T-helper 1 cell treated with Interleukin-12 subunit alpha and Interleukin-12 subunit beta and Interleukin-4 antibody, amounts not matched to agents 30 μg/mL and 1 μg/mL, for 36 hours (primary cell): ENCODE results near the gene TMEM119.
"Not testable (repeated sequence)": the region's sequence is repeated elsewhere in the genome, so short reads cannot be mapped to it uniquely, and the experiment has no call there.

Experiments used
- H3K27ac Mint-ChIP-seq: one replicate; pipeline ENCODE4 v1.8.0; 2021; ENCODE audit warnings: mild to moderate bottlenecking, mixed read lengths
- H3K27me3 Mint-ChIP-seq: one replicate; pipeline ENCODE4 v1.8.0; 2021; ENCODE audit warnings: low read depth, mixed read lengths
- H3K36me3 Mint-ChIP-seq: one replicate; pipeline ENCODE4 v1.8.0; 2021; ENCODE audit warnings: low read depth, mixed read lengths
- H3K4me1 Mint-ChIP-seq: one replicate; pipeline ENCODE4 v1.8.0; 2021; ENCODE audit warnings: low read depth, mixed read lengths
- H3K4me3 Mint-ChIP-seq: one replicate; pipeline ENCODE4 v1.8.0; 2021; ENCODE audit warnings: mild to moderate bottlenecking, moderate library complexity, mixed read lengths
- H3K9me3 Mint-ChIP-seq: one replicate; pipeline ENCODE4 v1.8.0; 2021; ENCODE audit warnings: mixed read lengths

TMEM119 gene

GRCh38 chr12:108638141-108638827 is 40.4 kb upstream of the TMEM119 start:
- Mint-ChIP-seq H3K27me3 (no peaks in the 10 kb centered on the region), H3K4me3 (no peak overlapping the region), H3K36me3 (peaks cover 16% of the 10 kb centered on the region), H3K27ac (no peak overlapping the region), H3K4me1 (peaks cover 53% of the 10 kb centered on the region), H3K9me3 (no peaks in the 10 kb centered on the region)

- H3K27me3 Mint-ChIP-seq, result no peaks in the 10 kb centered on the region
- peaks cover 21% of the 10 kb centered on the region for H3K36me3 Mint-ChIP-seq
- H3K27ac Mint-ChIP-seq, result no peak overlapping the region
- no peak overlapping the region for H3K4me3 Mint-ChIP-seq
- no peaks in the 10 kb centered on the region for H3K9me3 Mint-ChIP-seq
- H3K4me1 Mint-ChIP-seq, result peaks cover 53% of the 10 kb centered on the region
Measured at GRCh38 chr12:108637222-108637971, 39.5 kb upstream of the TMEM119 start.

- peak overlapping the region; percentile 100 for H3K27ac Mint-ChIP-seq
- peaks cover 27% of the 10 kb centered on the region for H3K36me3 Mint-ChIP-seq
- no peaks in the 10 kb centered on the region for H3K9me3 Mint-ChIP-seq
- H3K4me1 Mint-ChIP-seq, result peaks cover 56% of the 10 kb centered on the region
- H3K4me3 Mint-ChIP-seq, result peak overlapping the region; percentile 100
- H3K27me3 Mint-ChIP-seq, result no peaks in the 10 kb centered on the region
Measured at GRCh38 chr12:108635997-108636808, 38.3 kb upstream of the TMEM119 start.

- H3K36me3 Mint-ChIP-seq, result peaks cover 30% of the 10 kb centered on the region
- peaks cover 58% of the 10 kb centered on the region for H3K4me1 Mint-ChIP-seq
- H3K27ac Mint-ChIP-seq, result peak overlapping the region; percentile 100
- peak overlapping the region; percentile 100 for H3K4me3 Mint-ChIP-seq
- no peaks in the 10 kb centered on the region for H3K27me3 Mint-ChIP-seq
- no peaks in the 10 kb centered on the region for H3K9me3 Mint-ChIP-seq
Measured at GRCh38 chr12:108635201-108635996, 37.5 kb upstream of the TMEM119 start.

GRCh38 chr12:108634341-108634751 is 36.5 kb upstream of the TMEM119 start:
- Mint-ChIP-seq H3K36me3 (peaks cover 35% of the 10 kb centered on the region), H3K4me1 (peaks cover 61% of the 10 kb centered on the region), H3K4me3 (peak overlapping the region; percentile 100), H3K27ac (peak overlapping the region; percentile 100), H3K27me3 (no peaks in the 10 kb centered on the region), H3K9me3 (no peaks in the 10 kb centered on the region)

- Mint-ChIP-seq H3K27me3 (no peaks in the 10 kb centered on the region), H3K9me3 (no peaks in the 10 kb centered on the region), H3K4me1 (peaks cover 59% of the 10 kb centered on the region), H3K4me3 (peak within 1 kb of the TSS; percentile 100), H3K27ac (peak within 1 kb of the TSS; percentile 100), H3K36me3 (peaks cover 33% of the 10 kb centered on the region)
Measured at GRCh38 chr12:108633534-108634248, 35.8 kb upstream of the TMEM119 start, which contains the start of gene SELPLG. Gene SELPLG, minus strand, starts transcription at chr12:108633894. Its CDS starts 9,587 bp downstream, at chr12:108624307.

GRCh38 chr12:108633081-108633533 is 35.2 kb upstream of the TMEM119 start:
- Mint-ChIP-seq H3K36me3 (peaks cover 39% of the 10 kb centered on the region), H3K4me3 (peak overlapping the region; percentile 100), H3K9me3 (no peaks in the 10 kb centered on the region), H3K27ac (peak overlapping the region; percentile 100), H3K4me1 (peaks cover 62% of the 10 kb centered on the region), H3K27me3 (no peaks in the 10 kb centered on the region)

- peak overlapping the region; percentile 100 for H3K4me3 Mint-ChIP-seq
- peaks cover 43% of the 10 kb centered on the region for H3K36me3 Mint-ChIP-seq
- H3K4me1 Mint-ChIP-seq, result peaks cover 56% of the 10 kb centered on the region
- peak overlapping the region; percentile 100 for H3K27ac Mint-ChIP-seq
- not testable (repeated sequence) for H3K9me3 Mint-ChIP-seq, H3K27me3 Mint-ChIP-seq
Measured at GRCh38 chr12:108631261-108631660, 33.4 kb upstream of the TMEM119 start.

GRCh38 chr12:108630481-108631207 is 32.8 kb upstream of the TMEM119 start:
- Mint-ChIP-seq H3K4me3 (peak overlapping the region; percentile 100), H3K9me3 (no peaks in the 10 kb centered on the region), H3K27me3 (no peaks in the 10 kb centered on the region), H3K27ac (peak overlapping the region; percentile 100), H3K36me3 (peaks cover 49% of the 10 kb centered on the region), H3K4me1 (peaks cover 53% of the 10 kb centered on the region)

- peak overlapping the region; percentile 100 for H3K4me3 Mint-ChIP-seq
- H3K4me1 Mint-ChIP-seq, result peaks cover 54% of the 10 kb centered on the region
- no peaks in the 10 kb centered on the region for H3K27me3 Mint-ChIP-seq
- peaks cover 56% of the 10 kb centered on the region for H3K36me3 Mint-ChIP-seq
- H3K9me3 Mint-ChIP-seq, result no peaks in the 10 kb centered on the region
- peak overlapping the region; percentile 100 for H3K27ac Mint-ChIP-seq
Measured at GRCh38 chr12:108629824-108630476, 32.1 kb upstream of the TMEM119 start.

GRCh38 chr12:108629151-108629550 is 31.3 kb upstream of the TMEM119 start:
- Mint-ChIP-seq H3K27ac (peak overlapping the region; percentile 100), H3K36me3 (peaks cover 60% of the 10 kb centered on the region), H3K9me3 (no peaks in the 10 kb centered on the region), H3K4me1 (peaks cover 46% of the 10 kb centered on the region), H3K27me3 (no peaks in the 10 kb centered on the region), H3K4me3 (peak overlapping the region; percentile 100)

GRCh38 chr12:108627134-108627920 is 29.4 kb upstream of the TMEM119 start:
- Mint-ChIP-seq H3K9me3 (no peaks in the 10 kb centered on the region), H3K4me3 (peak overlapping the region; percentile 44), H3K36me3 (peaks cover 65% of the 10 kb centered on the region), H3K4me1 (peaks cover 46% of the 10 kb centered on the region), H3K27me3 (no peaks in the 10 kb centered on the region), H3K27ac (peak overlapping the region; percentile 54)
